Endothelial cell of umbilical vein (primary cell): ENCODE results near the gene VPS35L. TPM values are rescaled to one million over a fixed set of nuclear protein-coding genes. Genes with fewer than 3 reads are reported as not detected.

Experiments
- BruUV-seq: library from RNA; stranded (reverse); fragments of 400-500 nt; replicated peaks from 2 replicates; lab custom pipeline; 2021; lab: Mats Ljungman, UMichigan
- CTCF ChIA-PET: fragments of 300-600, 350-600 bp; sonication (Branson Sonifier 250); formaldehyde crosslinking; loops from one replicate; lab custom pipeline; 2021; ENCODE audit warnings: antibody characterized with exemption, inconsistent platforms; lab: Charles Lee
- POLR2A ChIA-PET: fragments of 300-600, 350-600 bp; sonication (Branson Sonifier 250); formaldehyde crosslinking; loops from one replicate; lab custom pipeline; 2021; ENCODE audit warnings: antibody characterized with exemption, inconsistent platforms; lab: Charles Lee
- DNase-seq: peaks from one replicate; pipeline ENCODE4 v3.0.0-alpha.2; 2011; ENCODE audit warnings: low read depth, low spot score
- FAIRE-seq: peaks from 2 replicates; lab custom pipeline; 2011; peaks lifted over from hg19 to GRCh38; lab: Jason Lieb, UNC
- H2AFZ ChIP-seq: 2 replicates; pipeline ENCODE4 v1.6.0; 2012; ENCODE audit warnings: low read depth, low read length, control low read depth, inconsistent platforms
- H3K27ac ChIP-seq: 2 replicates; pipeline ENCODE4 v1.5.1; 2011; ENCODE audit warnings: low read depth, mild to moderate bottlenecking, control low read depth, low read length, moderate library complexity; ENCODE audit not compliant: insufficient read depth
- H3K27me3 ChIP-seq, 2 experiments: 2 replicates each; pipeline versions ENCODE4 v1.6.0 to v1.6.1; 2011; ENCODE audit warnings: low read length in 2 of 2, mixed read lengths in 1 of 2; ENCODE audit not compliant: control insufficient read depth in 2 of 2, insufficient read depth in 2 of 2
- H3K36me3 ChIP-seq, 2 experiments: 2 replicates in 1 of 2; 3 replicates in 1 of 2; pipeline ENCODE4 v1.5.1; 2011; ENCODE audit warnings: low read length in 2 of 2, mild to moderate bottlenecking in 1 of 2, moderate library complexity in 1 of 2; ENCODE audit not compliant: control insufficient read depth in 2 of 2, insufficient read depth in 2 of 2; ENCODE audit errors: extremely low read depth in 1 of 2
- H3K4me1 ChIP-seq: 3 replicates; pipeline ENCODE4 v1.5.1; 2011; ENCODE audit warnings: mild to moderate bottlenecking, low read length; ENCODE audit not compliant: control insufficient read depth, insufficient read depth; ENCODE audit errors: extremely low read depth
- H3K4me2 ChIP-seq: 2 replicates; pipeline ENCODE4 v1.6.1; 2011; ENCODE audit warnings: low read length, control low read depth, mixed read lengths; ENCODE audit not compliant: insufficient read depth
- H3K4me3 ChIP-seq, 3 experiments: fragments of 200-600 bp in 1 of 3; sonication (generic), shearing (Covaris generic) in 1 of 3; replicated peaks in 1 of 3; 2 replicates each; pipeline ENCODE4 v1.5.1; 2011 to 2016; ENCODE audit warnings: control low read depth in 3 of 3, low read length in 3 of 3, mild to moderate bottlenecking in 2 of 3, inconsistent platforms in 1 of 3, low read depth in 1 of 3, moderate library complexity in 1 of 3; ENCODE audit not compliant: insufficient read depth in 1 of 3
- H3K79me2 ChIP-seq: 2 replicates; pipeline ENCODE4 v1.6.0; 2012; ENCODE audit warnings: low read length, inconsistent platforms; ENCODE audit not compliant: control insufficient read depth, insufficient read depth
- H3K9ac ChIP-seq: replicated peaks from 2 replicates; pipeline ENCODE3; 2011; ENCODE audit warnings: low read length, control low read depth; ENCODE audit not compliant: insufficient read depth; ENCODE audit errors: extremely low read depth
- H3K9me1 ChIP-seq: replicated peaks from 3 replicates; pipeline ENCODE4 v1.6.0; 2011; ENCODE audit warnings: mild to moderate bottlenecking, low read length; ENCODE audit not compliant: control insufficient read depth, insufficient read depth; ENCODE audit errors: extremely low read depth
- H3K9me3 ChIP-seq: replicated peaks from 2 replicates; pipeline ENCODE4 v1.5.1; 2012; ENCODE audit warnings: low read length, inconsistent platforms; ENCODE audit not compliant: control insufficient read depth, insufficient read depth
- H4K20me1 ChIP-seq: replicated peaks from 2 replicates; pipeline ENCODE3; 2011; ENCODE audit warnings: mild to moderate bottlenecking, low read length; ENCODE audit not compliant: control insufficient read depth, insufficient read depth; ENCODE audit errors: extremely low read depth
- CTCF ChIP-seq, 2 donors: IDR thresholded peaks; 1 replicate in 1 of 2; 2 replicates in 1 of 2; pipeline ENCODE4 v1.5.1; 2011; ENCODE audit warnings: low read length in 2 of 2, mild to moderate bottlenecking in 2 of 2, moderate library complexity in 2 of 2, control low read depth in 1 of 2, inconsistent platforms in 1 of 2, low read depth in 1 of 2; ENCODE audit not compliant: insufficient read depth in 1 of 2; ENCODE audit errors: extremely low read depth in 1 of 2
- EZH2 ChIP-seq: IDR thresholded peaks from 2 replicates; pipeline ENCODE4 v1.6.1; 2012; ENCODE audit warnings: borderline replicate concordance, low read depth, mild to moderate bottlenecking, moderate library complexity, low read length, inconsistent platforms; ENCODE audit not compliant: severe bottlenecking
- FOS ChIP-seq: IDR thresholded peaks from 2 replicates; pipeline ENCODE4 v1.6.1; 2011; ENCODE audit warnings: mild to moderate bottlenecking, low read length, moderate library complexity, borderline replicate concordance; ENCODE audit not compliant: insufficient read depth
- GATA2 ChIP-seq: IDR thresholded peaks from 2 replicates; pipeline ENCODE4 v1.7.0; 2011; ENCODE audit warnings: low read depth, mild to moderate bottlenecking, moderate library complexity, mixed read lengths, low read length; ENCODE audit not compliant: insufficient read length, insufficient read depth
- JUN ChIP-seq: IDR thresholded peaks from 2 replicates; pipeline ENCODE4 v1.6.1; 2011; ENCODE audit warnings: borderline replicate concordance, low read depth; ENCODE audit not compliant: insufficient read length, insufficient read depth
- MAX ChIP-seq: IDR thresholded peaks from 2 replicates; pipeline ENCODE4 v1.6.1; 2011; ENCODE audit not compliant: insufficient read depth, insufficient read length
- MYC ChIP-seq: IDR thresholded peaks from one replicate; pipeline ENCODE4 v1.6.1; 2011; ENCODE audit warnings: mild to moderate bottlenecking, low read depth, low read length
- POLR2A ChIP-seq: IDR thresholded peaks from 2 replicates; pipeline ENCODE4 v1.6.1; 2012; ENCODE audit warnings: low read depth, mild to moderate bottlenecking, control low read depth, low read length
- POLR2AphosphoS5 ChIP-seq: IDR thresholded peaks from 2 replicates; pipeline ENCODE4 v1.6.1; 2012; ENCODE audit warnings: low read depth, mild to moderate bottlenecking, control low read depth, low read length, moderate library complexity; ENCODE audit not compliant: insufficient read depth
- dilution Hi-C: fragments of 300-500 bp; cut with MboI; formaldehyde crosslinking; loops from one replicate; pipeline ENCODE4 v1.15.0; 2019; ENCODE audit warnings: low sequenced_read_pairs; ENCODE audit not compliant: extremely low pct_ligation_motif_present
- intact Hi-C: fragments of 100-400 bp; cut with micrococcal nuclease; formaldehyde crosslinking; loops from one replicate; pipeline ENCODE4 v1.10.0; 2022
- polyA plus RNA-seq, 4 experiments: library from polyadenylated mRNA; depleted of rRNA in 3 of 4; stranded (reverse) in 3 of 4; unstranded in 1 of 4; fragments of >200 nt; gene quantifications; 2 replicates each; pipeline versions ENCODE4 v1.2.1 to v1.2.3, GENCODE V29; 2011 to 2012; ENCODE audit warnings: missing spikeins in 1 of 4
- total RNA-seq: library from RNA; stranded (reverse); gene quantifications from 2 replicates; pipeline ENCODE4 v1.2.3, GENCODE V29; 2021

VPS35L gene
- total and polyA plus RNA-seq, 2 donors (not counting 3 experiments of a cell fraction or from before 2014, with no cell fraction given) = 49.1 to 91.1 TPM

- FAIRE-seq (no peak), DNase-seq (no peak)
- POLR2A ChIA-PET = no interaction called here
- Histone ChIP-seq H4K20me1 (no peaks in the 10 kb centered on the region), H3K9ac (no peak overlapping the region), H3K9me1 (no peaks in the 10 kb centered on the region), H3K4me2 (no peak overlapping the region), H3K4me3 (no peak overlapping the region), H3K36me3 (no peaks in the 10 kb centered on the region), H3K4me1 (peaks cover 6% of the 10 kb centered on the region), H3K27ac (no peak overlapping the region), H3K79me2 (no peaks in the 10 kb centered on the region), H2AFZ (no peak overlapping the region), H3K27me3 (no peaks in the 10 kb centered on the region), H3K9me3 (no peaks in the 10 kb centered on the region)
- no TSS peak for BruUV-seq
- CTCF ChIA-PET = interaction anchor here (1.4 to 1.7 kb wide), 3 partner anchors 8 to 107 kb away, joined by 3 to 6 read pairs (median 5); no protein-coding TSS in a partner anchor
- intact Hi-C loops = no loop called here
- dilution Hi-C loops = no loop called here
- TF ChIP-seq MAX (no peak), FOS (no peak), EZH2 (no peak), CTCF (IDR thresholded peaks at IDR 0.05; ENCODE audit: extremely low read depth in 1 of 2, insufficient read depth in 1 of 2, low read depth in 1 of 2, low read length in 2 of 2) (no peak), POLR2AphosphoS5 (no peak), GATA2 (no peak), POLR2A (no peak), MYC (no peak), JUN (no peak)
Measured at GRCh38 chr16:19743816-19744159, 188.3 kb downstream of the VPS35L start.
